Pancreas (tissue), 10 donors: Measurements from ENCODE around the gene CD46. TPM values are rescaled to one million over a fixed set of nuclear protein-coding genes. Genes with fewer than 3 reads are reported as not detected.

ENCODE experiments used
- ATAC-seq, 4 donors: fragments of 200-7000 bp; cut with Tn5 transposase; one replicate each; pipeline versions ENCODE4 v1.8.0 to v1.9.1; 2020; ENCODE audit warnings: mild to moderate bottlenecking in 4 of 4, moderate library complexity in 4 of 4
- DNase-seq, 6 donors: peaks; one replicate each; pipeline ENCODE4 v3.0.0-alpha.2; 2020
- FAIRE-seq: peaks from 2 replicates; lab custom pipeline; 2012; peaks lifted over from hg19 to GRCh38; lab: Jason Lieb, UNC
- H3K27ac ChIP-seq, 4 donors: fragments of 200-600 bp; sonication (generic); 1 replicate in 3 of 4; 2 replicates in 1 of 4; pipeline versions ENCODE4 v1.5.0 to v1.8.0; 2020
- H3K27me3 ChIP-seq, 4 donors: fragments of 200-600 bp; one replicate each; pipeline ENCODE4 v1.8.0; 2021
- H3K36me3 ChIP-seq, 3 donors: fragments of 200-600 bp; sonication (generic) in 1 of 3; one replicate each; pipeline versions ENCODE4 v1.5.0 to v1.8.0; 2020 to 2021
- H3K4me1 ChIP-seq, 3 donors: fragments of 200-600 bp; one replicate each; pipeline ENCODE4 v1.8.0; 2021
- H3K4me3 ChIP-seq, 4 donors: fragments of 200-600 bp; sonication (generic) in 2 of 4; one replicate each; pipeline versions ENCODE4 v1.5.0 to v1.8.0; 2020 to 2021
- H3K9me3 ChIP-seq, 4 donors: fragments of 200-600 bp; one replicate each; pipeline ENCODE4 v1.8.0; 2021
- CTCF ChIP-seq, 4 donors: fragments of 200-600 bp; sonication (generic) in 3 of 4; IDR thresholded peaks; one replicate each; pipeline versions ENCODE4 v1.5.0 to v1.8.0; 2021; ENCODE audit warnings: antibody characterized with exemption in 4 of 4
- WGBS, 2 donors: extraction: QIAGEN DNeasy Blood & Tissue Kit; methylation state at CpG; one replicate each; pipeline ENCODE4 v1.1.7; 2013; 5-methylcytosine and 5-hydroxymethylcytosine counted together
- intact Hi-C, 3 donors: fragments of 100-400 bp; cut with DNase I; formaldehyde crosslinking; loops; one replicate each; pipeline versions ENCODE4 v1.11.1 to v1.14.2; 2022
- polyA plus RNA-seq, 2 donors: library from polyadenylated mRNA; stranded (reverse); fragments of 200-250 nt; gene quantifications; one replicate each; pipeline ENCODE4 v1.2.3, GENCODE V29; 2013
- total RNA-seq, 6 donors: library from RNA; stranded (reverse); fragmentation: NEBNext Ultra II Directional in 4 of 6; extraction: Animal tissue kit (Norgen Biotek cat#: 25700) in 4 of 6; gene quantifications; one replicate each; pipeline versions ENCODE4 v1.2.1 to v1.2.4, GENCODE V29; 2021 to 2023
- donor health status: healthy with polysubstance abuse.
- donor health status: DM: no; HTN: no; CAD: no; lungs with moderate emphysema.
- donor health status: DM: no; HTN: no; CAD: no.
- donor health status: control.
- donor health status: control.
- donor health status: Bipolar disorder and iron deficiency.
- donor health status: DM: yes; HTN: yes; CAD: no.
- donor health status: DM: no; HTN: no; CAD: no.
- donor health status: DM: no; HTN: no; CAD: no.
- donor health status: DM: yes; HTN: yes; CAD: no.

CD46 gene
- total and polyA plus RNA-seq, 8 donors: 59.8 to 172 (median 116) TPM

GRCh38 chr1:207812778-207813511 lies 61.1 kb downstream of the CD46 start:
- no peaks in the 10 kb centered on the region for H3K27me3 ChIP-seq
- intact Hi-C loops: no loop called here
- no peak for DNase-seq
- TF ChIP-seq CTCF (IDR thresholded peaks at IDR 0.05): no peak
- peak overlapping the region in 2 of 4 donors; percentile 60 to 61 for H3K27ac ChIP-seq
- no peak for FAIRE-seq
- no peaks in the 10 kb centered on the region for H3K9me3 ChIP-seq
- WGBS, 2 donors: 55 to 65% methylated on average over 10 of the region's 10 CpGs
- H3K4me3 ChIP-seq: no peak overlapping the region
- ATAC-seq: peak in 1 of 4 donors; percentile 7
- H3K36me3 ChIP-seq: peaks cover 0 to 83% (median 55%) of the 10 kb centered on the region in 3 donors
- H3K4me1 ChIP-seq: peaks cover 59 to 67% (median 63%) of the 10 kb centered on the region in 3 donors

GRCh38 chr1:207813512-207813881 lies 61.6 kb downstream of the CD46 start:
- ATAC-seq: no peak
- Histone ChIP-seq H3K9me3 (no peaks in the 10 kb centered on the region), H3K27ac (peak overlapping the region in 1 of 4 donors; percentile 19), H3K36me3 (peaks cover 0 to 80% (median 57%) of the 10 kb centered on the region in 3 donors), H3K4me3 (peak overlapping the region in 1 of 4 donors; percentile 6), H3K4me1 (peaks cover 57 to 64% (median 57%) of the 10 kb centered on the region in 3 donors), H3K27me3 (no peaks in the 10 kb centered on the region)
- FAIRE-seq: no peak
- DNase-seq: peak in 1 of 6 donors; percentile 8
- no peak for TF ChIP-seq CTCF (IDR thresholded peaks at IDR 0.05)
- 50 to 57% methylated on average over 3 of the region's 3 CpGs for WGBS, 2 donors
- intact Hi-C loops: no loop called here

- FAIRE-seq (no peak), DNase-seq (peak in 1 of 6 donors; percentile 9), ATAC-seq (no peak)
- H3K4me3 ChIP-seq: peak overlapping the region in 1 of 4 donors; percentile 6
- H3K27ac ChIP-seq: peak overlapping the region in 1 of 4 donors; percentile 19
- no peak for TF ChIP-seq CTCF (IDR thresholded peaks at IDR 0.05)
- H3K27me3 ChIP-seq: no peaks in the 10 kb centered on the region
- H3K4me1 ChIP-seq: peaks cover 52 to 63% (median 54%) of the 10 kb centered on the region in 3 donors
- WGBS, 2 donors: 34 to 36% methylated on average over 3 of the region's 3 CpGs
- intact Hi-C loops: no loop called here
- peaks cover 0 to 80% (median 57%) of the 10 kb centered on the region in 3 donors for H3K36me3 ChIP-seq
- no peaks in the 10 kb centered on the region for H3K9me3 ChIP-seq
Observed at GRCh38 chr1:207813946-207814345, 62.1 kb downstream of the CD46 start.

- H3K36me3 ChIP-seq: peaks cover 0 to 80% (median 52%) of the 10 kb centered on the region in 3 donors
- DNase-seq (peak in 1 of 6 donors; percentile 5), FAIRE-seq (no peak), ATAC-seq (no peak)
- H3K4me3 ChIP-seq: peak overlapping the region in 1 of 4 donors; percentile 6
- H3K27ac ChIP-seq: peak overlapping the region in 2 of 4 donors; percentile 12 to 19
- 46 to 47% methylated on average over 4 of the region's 4 CpGs for WGBS, 2 donors
- H3K27me3 ChIP-seq: no peaks in the 10 kb centered on the region
- H3K9me3 ChIP-seq: no peaks in the 10 kb centered on the region
- no peak for TF ChIP-seq CTCF (IDR thresholded peaks at IDR 0.05)
- H3K4me1 ChIP-seq: peaks cover 47 to 59% (median 54%) of the 10 kb centered on the region in 3 donors
- intact Hi-C loops: no loop called here
Observed at GRCh38 chr1:207814469-207814868, 62.6 kb downstream of the CD46 start.

- Histone ChIP-seq H3K27ac (peak overlapping the region in 1 of 4 donors; percentile 12), H3K27me3 (no peaks in the 10 kb centered on the region), H3K4me3 (peak overlapping the region in 1 of 4 donors; percentile 6), H3K36me3 (peaks cover 0 to 74% (median 44%) of the 10 kb centered on the region in 3 donors), H3K4me1 (peaks cover 37 to 68% (median 54%) of the 10 kb centered on the region in 3 donors), H3K9me3 (no peaks in the 10 kb centered on the region)
- 59 to 66% methylated on average over 8 of the region's 8 CpGs for WGBS, 2 donors
- intact Hi-C loops: no loop called here
- ATAC-seq (no peak), DNase-seq (peak in 1 of 6 donors; percentile 6), FAIRE-seq (no peak)
- TF ChIP-seq CTCF (IDR thresholded peaks at IDR 0.05): no peak
Observed at GRCh38 chr1:207815466-207815865, 63.6 kb downstream of the CD46 start.
